Activated CD4-positive, alpha-beta memory T cell treated with anti-CD3 and anti-CD28 coated beads for 36 hours (primary cell): Measurements from ENCODE around the gene SAMD14. TPM values are rescaled to one million over a fixed set of nuclear protein-coding genes. Genes with fewer than 3 reads are reported as not detected.

Experiments
- CTCF ChIA-PET: fragments of 350-600 bp; sonication (Branson Sonifier 250); formaldehyde crosslinking; loops from one replicate; lab custom pipeline; 2021; ENCODE audit warnings: antibody characterized with exemption, inconsistent platforms; lab: Charles Lee
- POLR2A ChIA-PET: fragments of 350-600 bp; sonication (Branson Sonifier 250); formaldehyde crosslinking; loops from one replicate; lab custom pipeline; 2021; ENCODE audit warnings: antibody characterized with exemption; lab: Charles Lee
- DNase-seq: peaks from one replicate; pipeline ENCODE4 v3.0.0-alpha.2; 2020
- H3K27ac Mint-ChIP-seq: one replicate; pipeline ENCODE4 v1.8.0; 2021; ENCODE audit warnings: mixed read lengths
- H3K27me3 Mint-ChIP-seq: one replicate; pipeline ENCODE4 v1.8.0; 2021; ENCODE audit warnings: mixed read lengths
- H3K36me3 Mint-ChIP-seq: one replicate; pipeline ENCODE4 v1.8.0; 2021; ENCODE audit warnings: mixed read lengths
- H3K4me1 Mint-ChIP-seq: one replicate; pipeline ENCODE4 v1.8.0; 2021; ENCODE audit warnings: low read depth, mixed read lengths
- H3K4me3 Mint-ChIP-seq: one replicate; pipeline ENCODE4 v1.8.0; 2021; ENCODE audit warnings: mild to moderate bottlenecking, mixed read lengths
- H3K9me3 Mint-ChIP-seq: one replicate; pipeline ENCODE4 v1.8.0; 2021; ENCODE audit warnings: mixed read lengths
- intact Hi-C: fragments of 100-400 bp; cut with micrococcal nuclease; formaldehyde crosslinking; loops from one replicate; pipeline ENCODE4 v1.15.1; 2023
- total RNA-seq, 2 experiments: library from RNA; stranded (reverse); gene quantifications; one replicate each; pipeline ENCODE4 v1.2.3, GENCODE V29; 2021

SAMD14 gene
- total RNA-seq, 2 experiments from 2014 or later: 3.4 to 3.7 TPM

DNA sequence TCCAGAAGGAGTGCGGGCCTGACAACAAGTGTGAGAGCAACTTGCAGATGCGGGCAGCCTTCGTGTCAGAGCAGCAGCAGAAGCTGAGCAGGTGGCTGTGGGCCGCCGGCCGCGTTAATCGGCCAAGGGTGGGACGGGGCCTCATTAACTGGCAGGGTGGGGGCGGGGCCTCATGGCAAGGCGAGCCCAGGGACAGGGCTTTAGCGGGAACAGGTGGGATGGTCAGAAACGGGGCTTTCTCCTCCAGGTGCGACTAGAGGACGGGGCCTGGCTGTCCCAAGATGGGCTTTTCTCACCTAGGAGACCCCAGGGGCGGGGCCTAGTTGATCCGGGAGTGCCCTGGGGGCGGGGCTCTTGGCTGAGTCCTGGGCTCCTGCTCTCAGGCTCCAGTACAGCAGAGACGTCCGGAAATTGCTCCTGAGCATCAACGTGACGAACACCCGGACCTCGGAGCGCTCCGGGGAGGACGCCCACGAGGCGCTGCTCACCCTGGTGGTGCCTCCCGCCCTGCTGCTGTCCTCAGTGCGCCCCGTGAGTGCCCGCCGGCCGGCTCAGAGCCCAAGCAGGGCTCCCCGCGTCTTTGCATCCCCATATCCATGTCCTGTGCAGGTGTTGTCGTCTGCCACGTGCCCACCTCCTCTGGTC lies 53.2 kb downstream of the SAMD14 start:
- no peak overlapping the region for H3K27ac Mint-ChIP-seq
- no peak overlapping the region for H3K4me3 Mint-ChIP-seq
- peaks cover 13% of the 10 kb centered on the region for H3K36me3 Mint-ChIP-seq
- CTCF ChIA-PET: interaction anchor here (0.9 to 3.8 kb wide), 4 partner anchors 11 to 80 kb away, joined by 3 to 40 read pairs (median 10); partner anchors contain the start of gene PDK2
- no peak for DNase-seq
- no peaks in the 10 kb centered on the region for H3K4me1 Mint-ChIP-seq
- no peaks in the 10 kb centered on the region for H3K27me3 Mint-ChIP-seq
- peaks cover under 1% of the 10 kb centered on the region for H3K9me3 Mint-ChIP-seq
- intact Hi-C loops: no loop called here
- POLR2A ChIA-PET: no interaction called here

- intact Hi-C loops: no loop called here
- Mint-ChIP-seq H3K9me3 (peaks cover 6% of the 10 kb centered on the region), H3K36me3 (peaks cover 18% of the 10 kb centered on the region), H3K27me3 (no peaks in the 10 kb centered on the region), H3K4me3 (no peak overlapping the region), H3K27ac (no peak overlapping the region), H3K4me1 (no peaks in the 10 kb centered on the region)
- ChIA-PET POLR2A (no interaction called here), CTCF (interaction anchor here (0.7 to 1.0 kb wide), 2 partner anchors 11 kb away, joined by 3 to 4 read pairs; no protein-coding TSS in a partner anchor)
- DNase-seq: no peak
Measured at GRCh38 chr17:50076221-50076590, 53.8 kb downstream of the SAMD14 start.

- Mint-ChIP-seq H3K27ac (no peak overlapping the region), H3K4me1 (no peaks in the 10 kb centered on the region), H3K36me3 (peaks cover 20% of the 10 kb centered on the region), H3K27me3 (no peaks in the 10 kb centered on the region), H3K9me3 (peaks cover 8% of the 10 kb centered on the region), H3K4me3 (no peak overlapping the region)
- ChIA-PET POLR2A (no interaction called here), CTCF (interaction anchor here (0.7 to 1.0 kb wide), 2 partner anchors 11 to 12 kb away, joined by 3 to 4 read pairs; no protein-coding TSS in a partner anchor)
- intact Hi-C loops: no loop called here
- DNase-seq: no peak
Measured at GRCh38 chr17:50075446-50076032, 54.4 kb downstream of the SAMD14 start.

GRCh38 chr17:50074227-50074626 lies 55.7 kb downstream of the SAMD14 start:
- CTCF ChIA-PET: interaction anchor here (0.6 to 2.5 kb wide), 5 partner anchors 13 to 507 kb away, joined by 3 to 7 read pairs (median 4); partner anchors contain the start of genes ITGA3 and PDK2
- intact Hi-C loops: no loop called here
- POLR2A ChIA-PET: interaction anchor here (1.2 kb wide), 1 partner anchor 11 kb away, joined by 3 read pairs; no protein-coding TSS in a partner anchor

GRCh38 chr17:50072925-50073324 lies 57.0 kb downstream of the SAMD14 start:
- no peak overlapping the region for H3K27ac Mint-ChIP-seq
- POLR2A ChIA-PET: interaction anchor here (1.2 kb wide), 1 partner anchor 13 kb away, joined by 3 read pairs; no protein-coding TSS in a partner anchor
- peaks cover 23% of the 10 kb centered on the region for H3K36me3 Mint-ChIP-seq
- H3K27me3 Mint-ChIP-seq: no peaks in the 10 kb centered on the region
- intact Hi-C loops: no loop called here
- H3K9me3 Mint-ChIP-seq: peaks cover 8% of the 10 kb centered on the region
- no peak for DNase-seq
- no peaks in the 10 kb centered on the region for H3K4me1 Mint-ChIP-seq
- CTCF ChIA-PET: interaction anchor here (1.4 to 2.5 kb wide), 3 partner anchors 15 to 21 kb away, joined by 5 to 7 read pairs (median 7); partner anchors contain the start of gene ITGA3
- no peak overlapping the region for H3K4me3 Mint-ChIP-seq

More at GRCh38 chr17:50074227-50074626, 55.7 kb downstream of the SAMD14 start:
- H3K27ac Mint-ChIP-seq: no peak overlapping the region
- no peak overlapping the region for H3K4me3 Mint-ChIP-seq
- no peak for DNase-seq
- H3K36me3 Mint-ChIP-seq: peaks cover 20% of the 10 kb centered on the region
- no peaks in the 10 kb centered on the region for H3K4me1 Mint-ChIP-seq
- H3K27me3 Mint-ChIP-seq: no peaks in the 10 kb centered on the region
- H3K9me3 Mint-ChIP-seq: peaks cover 8% of the 10 kb centered on the region

DNA sequence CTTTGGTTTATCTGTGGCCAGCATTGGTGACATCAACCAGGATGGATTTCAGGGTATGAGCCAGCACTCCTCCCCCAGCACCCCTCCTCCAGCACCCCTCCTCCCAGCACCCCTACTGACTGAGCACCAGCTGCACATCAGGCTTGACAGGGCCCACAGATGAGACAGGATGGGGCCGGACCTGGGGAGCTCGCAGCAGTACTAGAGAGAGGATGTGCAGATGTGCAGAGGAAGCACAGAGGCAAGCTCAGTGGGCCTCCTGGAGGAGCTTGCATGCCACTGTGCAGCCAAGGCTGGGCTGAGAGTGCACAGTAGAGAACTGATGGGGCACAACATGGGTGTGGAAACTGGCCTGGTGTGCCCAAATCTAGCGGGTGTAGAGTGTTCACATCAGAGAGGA lies 57.8 kb downstream of the SAMD14 start:
- ChIA-PET POLR2A (no interaction called here), CTCF (interaction anchor here (1.4 to 2.5 kb wide), 2 partner anchors 15 to 22 kb away, joined by 7 read pairs; no protein-coding TSS in a partner anchor)
- Mint-ChIP-seq H3K36me3 (peaks cover 16% of the 10 kb centered on the region), H3K9me3 (peaks cover 8% of the 10 kb centered on the region), H3K27me3 (no peaks in the 10 kb centered on the region), H3K4me3 (no peak overlapping the region), H3K27ac (no peak overlapping the region), H3K4me1 (no peaks in the 10 kb centered on the region)
- DNase-seq: no peak
- intact Hi-C loops: no loop called here

DNA sequence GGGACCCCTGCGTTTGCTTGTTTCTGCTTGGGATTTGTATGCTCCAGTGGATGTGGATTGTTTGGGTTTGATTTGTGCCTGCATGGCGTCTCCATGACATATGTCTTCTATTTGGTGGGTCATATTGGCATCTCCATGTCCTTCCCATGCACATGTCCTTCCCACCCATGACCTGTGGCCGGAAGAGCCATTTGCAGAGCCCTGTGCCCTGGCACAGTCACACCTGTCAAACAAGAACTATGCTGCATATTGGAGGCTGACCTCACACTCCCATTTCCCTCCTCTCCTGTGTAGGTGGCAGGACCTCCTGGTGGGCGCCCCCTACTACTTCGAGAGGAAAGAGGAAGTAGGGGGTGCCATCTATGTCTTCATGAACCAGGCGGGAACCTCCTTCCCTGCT lies 58.3 kb downstream of the SAMD14 start:
- peaks cover 16% of the 10 kb centered on the region for H3K36me3 Mint-ChIP-seq
- CTCF ChIA-PET: interaction anchor here (2.5 kb wide), 1 partner anchor 16 kb away, joined by 7 read pairs; no protein-coding TSS in a partner anchor

DNA sequence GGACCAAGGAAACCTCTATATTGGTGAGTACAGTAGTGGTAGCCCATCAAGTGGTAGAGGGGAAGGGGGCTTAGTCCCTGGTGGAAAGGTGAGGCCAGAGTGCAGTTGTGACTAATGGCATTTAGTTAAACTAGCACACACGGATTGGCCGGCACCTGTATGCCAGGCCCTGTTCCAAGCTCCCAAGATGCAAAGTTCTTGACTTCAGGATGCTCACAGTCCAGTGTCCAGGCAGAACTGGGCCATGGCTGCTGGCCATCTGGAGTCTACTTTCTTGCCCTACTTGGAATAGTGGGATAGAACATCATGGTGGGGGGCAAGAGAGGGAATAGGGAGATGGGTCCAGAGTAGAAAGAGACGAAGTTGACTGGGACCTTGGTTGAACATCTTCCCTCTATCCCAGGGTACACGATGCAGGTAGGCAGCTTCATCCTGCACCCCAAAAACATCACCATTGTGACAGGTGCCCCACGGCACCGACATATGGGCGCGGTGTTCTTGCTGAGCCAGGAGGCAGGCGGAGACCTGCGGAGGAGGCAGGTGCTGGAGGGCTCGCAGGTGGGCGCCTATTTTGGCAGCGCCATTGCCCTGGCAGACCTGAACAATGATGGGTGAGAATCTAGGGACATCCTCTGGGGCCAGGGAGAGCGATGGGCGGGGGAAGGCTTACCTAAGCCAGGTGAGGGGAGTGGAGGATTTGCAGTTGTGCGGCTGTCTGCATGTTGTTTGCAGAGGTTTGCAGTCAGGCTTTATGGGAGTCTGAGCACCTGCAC lies 58.9 kb downstream of the SAMD14 start:
- no peak overlapping the region for H3K27ac Mint-ChIP-seq
- ChIA-PET POLR2A (no interaction called here), CTCF (no interaction called here)
- no peak overlapping the region for H3K4me3 Mint-ChIP-seq
- H3K27me3 Mint-ChIP-seq: no peaks in the 10 kb centered on the region
- intact Hi-C loops: no loop called here
- no peak for DNase-seq
- no peaks in the 10 kb centered on the region for H3K4me1 Mint-ChIP-seq
- H3K9me3 Mint-ChIP-seq: peaks cover 8% of the 10 kb centered on the region
- H3K36me3 Mint-ChIP-seq: peaks cover 16% of the 10 kb centered on the region

More for the DNA sequence above, 58.3 kb downstream of the SAMD14 start:
- intact Hi-C loops: no loop called here
- Mint-ChIP-seq H3K4me1 (no peaks in the 10 kb centered on the region), H3K27me3 (no peaks in the 10 kb centered on the region), H3K4me3 (no peak overlapping the region), H3K27ac (no peak overlapping the region), H3K9me3 (peaks cover 8% of the 10 kb centered on the region)
- DNase-seq: no peak
- POLR2A ChIA-PET: no interaction called here

GRCh38 chr17:50067996-50068395 lies 62.0 kb downstream of the SAMD14 start:
- Mint-ChIP-seq H3K27me3 (no peaks in the 10 kb centered on the region), H3K27ac (no peak overlapping the region), H3K4me3 (no peak overlapping the region), H3K9me3 (peaks cover 8% of the 10 kb centered on the region), H3K4me1 (no peaks in the 10 kb centered on the region), H3K36me3 (peaks cover 14% of the 10 kb centered on the region)
- DNase-seq: no peak
- ChIA-PET CTCF (interaction anchor here (1.0 to 2.0 kb wide), 5 partner anchors 11 to 58 kb away, joined by 3 to 8 read pairs (median 5); partner anchors contain the start of gene ITGA3), POLR2A (no interaction called here)
- intact Hi-C loops: no loop called here

- peaks cover 8% of the 10 kb centered on the region for H3K9me3 Mint-ChIP-seq
- H3K36me3 Mint-ChIP-seq: peaks cover 14% of the 10 kb centered on the region
- H3K4me1 Mint-ChIP-seq: no peaks in the 10 kb centered on the region
- H3K27ac Mint-ChIP-seq: no peak overlapping the region
- no peak overlapping the region for H3K4me3 Mint-ChIP-seq
- intact Hi-C loops: no loop called here
- ChIA-PET CTCF (interaction anchor here (1.2 to 2.0 kb wide), 3 partner anchors 11 to 27 kb away, joined by 5 to 8 read pairs (median 8); partner anchors contain the start of gene ITGA3), POLR2A (interaction anchor here (1.2 kb wide), 1 partner anchor 10 kb away, joined by 5 read pairs; no protein-coding TSS in a partner anchor)
- H3K27me3 Mint-ChIP-seq: no peaks in the 10 kb centered on the region
- DNase-seq: no peak
Measured at GRCh38 chr17:50066995-50067394, 63.0 kb downstream of the SAMD14 start.

GRCh38 chr17:50065056-50065455 lies 64.9 kb downstream of the SAMD14 start:
- intact Hi-C loops: no loop called here
- H3K27ac Mint-ChIP-seq: no peak overlapping the region
- H3K4me3 Mint-ChIP-seq: no peak overlapping the region

More at GRCh38 chr17:50065056-50065455, 64.9 kb downstream of the SAMD14 start:
- Mint-ChIP-seq H3K36me3 (peaks cover 5% of the 10 kb centered on the region), H3K4me1 (no peaks in the 10 kb centered on the region), H3K27me3 (no peaks in the 10 kb centered on the region), H3K9me3 (no peaks in the 10 kb centered on the region)
- ChIA-PET POLR2A (no interaction called here), CTCF (interaction anchor here (1.0 kb wide), 1 partner anchor 9 kb away, joined by 3 read pairs; the partner anchor contains the start of gene ITGA3)
- DNase-seq: no peak
